Body of pancreas (tissue), 4 donors: ENCODE measurements around the gene PIGW. TPM values are rescaled to one million over a fixed set of nuclear protein-coding genes. Genes with fewer than 3 reads are reported as not detected.

Experiments
- ATAC-seq: fragments of 150-250 bp; one replicate; pipeline ENCODE4 v1.9.1; 2016
- DNase-seq, 4 donors: peaks; one replicate each; pipeline ENCODE4 v3.0.0-alpha.2; 2019
- H3K27ac ChIP-seq, 4 donors: fragments of 200-600 bp; sonication (generic); 1 replicate in 3 of 4; 2 replicates in 1 of 4; pipeline versions ENCODE4 v1.5.1 to v1.6.1; 2016 to 2019; ENCODE audit warnings: mild to moderate bottlenecking in 1 of 4, mixed read lengths in 1 of 4, moderate library complexity in 1 of 4
- H3K27me3 ChIP-seq, 2 donors: fragments of 200-600 bp; sonication (generic); one replicate each; pipeline ENCODE4 v1.6.0; 2016; ENCODE audit warnings: mild to moderate bottlenecking in 1 of 2
- H3K36me3 ChIP-seq, 2 donors: fragments of 200-600 bp; sonication (generic); replicated peaks in 1 of 2; 2 replicates each; pipeline ENCODE4 v1.5.1; 2016; ENCODE audit warnings: low read depth in 2 of 2; ENCODE audit not compliant: insufficient read depth in 1 of 2
- H3K4me1 ChIP-seq: fragments of 200-600 bp; sonication (generic); one replicate; pipeline ENCODE4 v1.6.0; 2016
- H3K4me3 ChIP-seq, 2 donors: fragments of 200-600 bp; sonication (generic); 1 replicate in 1 of 2; 2 replicates in 1 of 2; pipeline ENCODE4 v1.5.1; 2016 to 2019
- H3K9me3 ChIP-seq, 3 donors: fragments of 200-600 bp; sonication (generic); 1 replicate in 2 of 3; 2 replicates in 1 of 3; pipeline ENCODE4 v1.5.1; 2016
- POLR2A ChIP-seq, 3 donors: fragments of 450-650 bp; IDR thresholded peaks; one replicate each; pipeline ENCODE4 v1.6.1; 2016; ENCODE audit warnings: antibody characterized with exemption in 3 of 3, mild to moderate bottlenecking in 2 of 3
- WGBS, 2 donors: methylation state at CpG; one replicate each; pipeline ENCODE4 v1.1.5; 2017; 5-methylcytosine and 5-hydroxymethylcytosine counted together
- intact Hi-C: fragments of 100-400 bp; cut with DNase I; formaldehyde crosslinking; loops from one replicate; pipeline ENCODE4 v1.15.1; 2023
- total RNA-seq, 2 donors: library from RNA; depleted of rRNA; stranded (reverse); fragments of >200 nt; gene quantifications; one replicate each; pipeline ENCODE4 v1.1.0, GENCODE V29; 2016
- TF ChIP-seq, protein P1 (sequence below), 7 experiments: fragments of 450-650 bp in 4 of 7; fragments of 200-600 bp in 3 of 7; sonication (generic) in 3 of 7; IDR thresholded peaks; one replicate each; pipeline ENCODE4 v1.5.1; 2016 to 2019; ENCODE audit warnings: antibody characterized with exemption in 7 of 7

Gene PIGW
- total RNA-seq, 2 donors from 2014 or later = 2.6 TPM

- 82 to 86% methylated on average over 5 of the region's 5 CpGs for WGBS, 2 donors
- H3K4me1 ChIP-seq = no peaks in the 10 kb centered on the region
- DNase-seq (no peak), ATAC-seq (no peak)
- no peak overlapping the region for H3K27ac ChIP-seq
- peaks cover 0 to 6% of the 10 kb centered on the region in 2 donors for H3K36me3 ChIP-seq
- no peak overlapping the region for H3K4me3 ChIP-seq
- intact Hi-C loops = no loop called here
- H3K27me3 ChIP-seq = no peaks in the 10 kb centered on the region
- TF ChIP-seq POLR2A (IDR thresholded peaks at IDR 0.05) = no peak
- TF ChIP-seq, protein P1, sequence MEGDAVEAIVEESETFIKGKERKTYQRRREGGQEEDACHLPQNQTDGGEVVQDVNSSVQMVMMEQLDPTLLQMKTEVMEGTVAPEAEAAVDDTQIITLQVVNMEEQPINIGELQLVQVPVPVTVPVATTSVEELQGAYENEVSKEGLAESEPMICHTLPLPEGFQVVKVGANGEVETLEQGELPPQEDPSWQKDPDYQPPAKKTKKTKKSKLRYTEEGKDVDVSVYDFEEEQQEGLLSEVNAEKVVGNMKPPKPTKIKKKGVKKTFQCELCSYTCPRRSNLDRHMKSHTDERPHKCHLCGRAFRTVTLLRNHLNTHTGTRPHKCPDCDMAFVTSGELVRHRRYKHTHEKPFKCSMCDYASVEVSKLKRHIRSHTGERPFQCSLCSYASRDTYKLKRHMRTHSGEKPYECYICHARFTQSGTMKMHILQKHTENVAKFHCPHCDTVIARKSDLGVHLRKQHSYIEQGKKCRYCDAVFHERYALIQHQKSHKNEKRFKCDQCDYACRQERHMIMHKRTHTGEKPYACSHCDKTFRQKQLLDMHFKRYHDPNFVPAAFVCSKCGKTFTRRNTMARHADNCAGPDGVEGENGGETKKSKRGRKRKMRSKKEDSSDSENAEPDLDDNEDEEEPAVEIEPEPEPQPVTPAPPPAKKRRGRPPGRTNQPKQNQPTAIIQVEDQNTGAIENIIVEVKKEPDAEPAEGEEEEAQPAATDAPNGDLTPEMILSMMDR (IDR thresholded peaks at IDR 0.05) = no peak
- no peaks in the 10 kb centered on the region for H3K9me3 ChIP-seq
These were observed 22.1 kb upstream of the PIGW start for GRCh38 chr17:36512641-36513040.

GRCh38 chr17:36514856-36515255 is 19.9 kb upstream of the PIGW start:
- no peak overlapping the region for H3K27ac ChIP-seq
- TF ChIP-seq, protein P1 (IDR thresholded peaks at IDR 0.05) = no peak
- TF ChIP-seq POLR2A (IDR thresholded peaks at IDR 0.05) = no peak
- no peaks in the 10 kb centered on the region for H3K9me3 ChIP-seq
- no peak overlapping the region for H3K4me3 ChIP-seq
- intact Hi-C loops = no loop called here
- peaks cover 0 to 6% of the 10 kb centered on the region in 2 donors for H3K36me3 ChIP-seq
- DNase-seq = no peak
- ATAC-seq = no peak
- no peaks in the 10 kb centered on the region for H3K27me3 ChIP-seq
- WGBS, 2 donors = 95 to 96% methylated on average over 3 of the region's 3 CpGs
- H3K4me1 ChIP-seq = no peaks in the 10 kb centered on the region

DNA sequence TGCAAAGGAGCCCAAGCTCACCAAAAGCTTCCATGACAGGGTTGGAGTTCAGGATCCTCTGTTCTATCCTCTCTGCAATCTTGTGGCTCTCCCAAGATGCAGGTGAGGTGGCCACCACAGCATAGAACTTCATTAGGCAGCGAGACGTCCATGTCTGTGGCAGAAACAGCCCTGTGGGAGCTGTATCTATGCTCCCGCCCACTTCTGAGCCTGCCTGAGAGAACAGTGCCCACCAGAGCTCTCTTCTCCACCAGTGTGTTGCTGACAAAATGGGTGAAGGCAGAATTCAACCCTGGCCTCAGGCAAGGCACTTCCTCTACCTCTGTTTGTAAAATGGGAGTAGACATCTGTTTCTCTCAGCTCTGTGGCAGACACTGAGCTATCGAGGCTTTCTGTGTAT is 18.9 kb upstream of the PIGW start:
- Histone ChIP-seq H3K36me3 (peaks cover 0 to 6% of the 10 kb centered on the region in 2 donors), H3K4me3 (no peak overlapping the region), H3K27ac (no peak overlapping the region), H3K4me1 (no peaks in the 10 kb centered on the region), H3K27me3 (no peaks in the 10 kb centered on the region), H3K9me3 (no peaks in the 10 kb centered on the region)
- TF ChIP-seq POLR2A (IDR thresholded peaks at IDR 0.05) = no peak
- TF ChIP-seq, protein P1 (IDR thresholded peaks at IDR 0.05) = no peak
- no peak for ATAC-seq
- 94 to 96% methylated on average over 4 of the region's 4 CpGs for WGBS, 2 donors
- DNase-seq = no peak
- intact Hi-C loops = no loop called here

DNA sequence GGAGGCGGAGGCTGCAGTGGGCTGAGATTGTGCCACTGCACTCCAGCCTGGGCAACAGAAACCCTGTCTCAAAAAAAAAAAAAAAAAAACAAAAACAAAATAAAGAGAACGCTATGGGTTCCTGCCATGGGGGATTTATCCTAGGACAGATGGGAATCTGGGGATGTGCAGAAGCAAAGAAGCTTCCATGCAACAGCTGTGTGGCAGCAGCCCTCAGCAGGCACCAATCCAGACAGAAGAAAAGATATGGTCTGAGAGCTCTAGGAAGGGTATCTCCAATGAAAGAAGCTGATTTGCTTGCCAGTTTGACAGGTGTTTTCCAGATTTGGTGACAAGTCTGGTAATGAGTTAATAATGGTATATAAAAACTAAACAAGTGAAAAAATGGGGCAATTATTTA is 11.7 kb upstream of the PIGW start:
- no peak overlapping the region for H3K4me3 ChIP-seq
- ATAC-seq (no peak), DNase-seq (no peak)
- H3K36me3 ChIP-seq = peaks cover 0 to 14% of the 10 kb centered on the region in 2 donors
- no peaks in the 10 kb centered on the region for H3K9me3 ChIP-seq
- TF ChIP-seq POLR2A (IDR thresholded peaks at IDR 0.05) = no peak
- TF ChIP-seq, protein P1 (IDR thresholded peaks at IDR 0.05) = no peak
- no peak overlapping the region for H3K27ac ChIP-seq
- intact Hi-C loops = no loop called here
- 90 to 97% methylated on average over 2 of the region's 2 CpGs for WGBS, 2 donors
- no peaks in the 10 kb centered on the region for H3K27me3 ChIP-seq
- H3K4me1 ChIP-seq = no peaks in the 10 kb centered on the region

DNA sequence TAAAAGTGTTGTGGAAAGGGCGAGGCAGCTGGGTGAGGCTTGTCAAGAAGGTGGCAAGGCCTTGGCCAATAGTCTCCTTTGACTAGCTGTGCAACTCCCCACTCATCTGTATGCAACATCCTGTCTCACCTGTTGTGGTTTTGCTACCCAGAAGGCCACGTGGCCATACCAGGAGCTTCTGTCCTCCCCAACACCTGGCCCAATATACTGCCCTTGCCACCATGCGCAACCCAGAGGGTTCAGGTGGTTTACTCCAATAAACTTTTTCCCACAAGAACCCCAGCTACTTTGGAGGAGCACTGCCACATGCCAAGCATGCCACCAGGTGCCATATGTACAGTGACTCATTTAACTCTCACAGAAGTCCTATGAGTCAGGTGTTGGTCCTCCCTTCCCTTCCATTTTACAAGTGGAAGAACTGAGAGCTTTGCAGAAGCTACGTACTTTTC is 10.3 kb upstream of the PIGW start:
- H3K4me1 ChIP-seq = no peaks in the 10 kb centered on the region
- H3K36me3 ChIP-seq = peaks cover 0 to 14% of the 10 kb centered on the region in 2 donors
- no peaks in the 10 kb centered on the region for H3K27me3 ChIP-seq
- TF ChIP-seq POLR2A (IDR thresholded peaks at IDR 0.05) = no peak
- TF ChIP-seq, protein P1 (IDR thresholded peaks at IDR 0.05) = no peak
- H3K4me3 ChIP-seq = no peak overlapping the region
- ATAC-seq (no peak), DNase-seq (no peak)
- WGBS, 2 donors = 92 to 100% methylated on average over 4 of the region's 4 CpGs
- intact Hi-C loops = no loop called here
- H3K9me3 ChIP-seq = no peaks in the 10 kb centered on the region
- no peak overlapping the region for H3K27ac ChIP-seq
